Left colon (tissue), 2 donors: ENCODE data around the gene SEC14L1. TPM values are rescaled to one million over a fixed set of nuclear protein-coding genes. Genes with fewer than 3 reads are reported as not detected.
"Not testable (repeated sequence)": the region's sequence is repeated elsewhere in the genome, so short reads cannot be mapped to it uniquely, and the experiment has no call there.

Source experiments
- ATAC-seq: fragments of 200-7000 bp; cut with Tn5 transposase; one replicate; pipeline ENCODE4 v1.9.1; 2020; ENCODE audit warnings: mild to moderate bottlenecking, moderate library complexity
- DNase-seq, 2 donors: peaks; one replicate each; pipeline ENCODE4 v3.0.0-alpha.2; 2020
- intact Hi-C, 2 donors: fragments of 100-400 bp; cut with DNase I in 1 of 2; cut with micrococcal nuclease in 1 of 2; formaldehyde crosslinking; loops; one replicate each; pipeline versions ENCODE4 v1.11.2 to v1.14.0; 2022; cut with DNase I, micrococcal nuclease
- total RNA-seq, 2 donors: library from RNA; stranded (reverse); fragmentation: NEBNext Ultra II Directional; extraction: Animal tissue kit (Norgen Biotek cat#: 25700); gene quantifications; one replicate each; pipeline ENCODE4 v1.2.1, GENCODE V29; 2021
- donor health status: DM: no; HTN: no; CAD: no.
- donor health status: DM: yes; HTN: yes; CAD: no.

SEC14L1 gene
- total RNA-seq, 2 donors from 2014 or later, result 30.4 to 48.2 TPM

DNA sequence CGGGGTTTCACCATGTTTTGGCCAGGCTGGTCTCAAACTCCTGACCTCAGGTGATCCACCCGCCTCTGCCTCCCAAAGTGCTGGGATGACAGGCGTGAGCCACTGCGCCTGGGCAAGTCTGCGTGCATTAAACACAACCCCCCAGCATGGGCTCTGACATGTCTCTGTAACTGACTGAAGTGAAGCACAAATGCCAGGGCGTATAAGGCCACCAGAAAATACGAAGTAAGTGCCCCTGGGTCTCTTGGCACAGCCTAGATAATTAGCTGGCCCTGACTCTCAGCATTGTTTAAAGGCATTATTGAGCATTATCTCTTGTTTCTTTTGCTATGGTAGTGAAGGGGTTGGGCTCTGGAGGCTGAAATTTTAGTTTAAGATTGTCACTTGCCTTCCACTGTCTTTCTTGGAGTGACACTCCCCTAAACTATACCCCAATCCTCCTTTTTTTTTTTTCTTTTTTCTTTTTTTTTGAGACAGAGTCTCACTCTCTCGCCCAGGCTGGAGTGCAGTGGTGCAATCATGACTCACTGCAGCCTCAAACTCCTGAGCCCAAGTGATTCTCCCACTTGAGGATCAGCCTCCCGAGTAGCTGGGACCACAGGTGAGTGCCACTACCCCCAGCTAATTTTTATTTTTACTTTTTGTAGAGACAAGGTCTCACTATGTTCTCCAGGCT, 8.2 kb upstream of the SEC14L1 start:
- DNase-seq (no peak), ATAC-seq (no peak)
- intact Hi-C loops, result no loop called here

GRCh38 chr17:77133087-77133638, 7.6 kb upstream of the SEC14L1 start:
- ATAC-seq (no peak), DNase-seq (no peak)
- intact Hi-C loops, result no loop called here

DNA sequence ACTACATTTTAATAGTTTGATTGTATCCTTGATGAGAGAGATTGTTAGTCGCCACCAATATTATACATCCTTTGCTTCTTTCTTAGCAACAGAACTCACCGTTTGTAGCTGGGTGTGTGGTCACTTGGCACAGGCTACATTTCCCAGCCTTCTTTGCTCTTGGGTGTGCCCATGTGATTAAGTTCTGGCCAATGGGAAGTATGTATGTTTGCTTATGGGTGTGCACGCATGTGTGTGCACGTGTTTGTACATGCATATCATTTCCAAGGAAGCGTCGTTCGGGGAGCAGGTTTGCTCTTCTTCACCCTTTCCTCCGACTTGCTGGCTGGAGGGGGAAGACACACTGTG, 4.4 kb upstream of the SEC14L1 start:
- intact Hi-C loops, result no loop called here
- ATAC-seq (no peak), DNase-seq (no peak)

GRCh38 chr17:77137111-77137510, 3.7 kb upstream of the SEC14L1 start:
- DNase-seq, result no peak
- intact Hi-C loops, result no loop called here
- no peak for ATAC-seq

DNA sequence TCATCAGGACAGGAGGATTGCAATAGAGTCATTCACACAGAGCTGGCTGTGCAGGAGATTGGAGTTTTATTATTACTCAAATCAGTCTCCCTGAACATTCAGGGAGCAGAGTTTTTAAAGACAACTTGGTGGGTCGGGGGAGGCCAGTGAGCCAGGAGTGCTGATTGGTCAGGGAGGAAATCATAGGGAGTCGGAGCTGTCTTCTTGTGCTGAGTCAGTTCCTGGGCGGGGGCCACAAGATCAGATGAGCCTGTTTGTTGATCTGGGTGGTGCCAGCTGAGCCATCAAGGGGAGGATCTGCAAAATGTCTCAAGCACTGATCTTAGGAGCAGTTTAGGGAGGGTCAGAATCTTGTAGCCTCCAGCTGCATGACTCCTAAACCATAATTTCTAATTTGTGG, 2.9 kb upstream of the SEC14L1 start:
- peak; percentile 39 to 56 for DNase-seq
- intact Hi-C loops, ATAC-seq: not testable (repeated sequence)

- ATAC-seq, result peak; percentile 94
- intact Hi-C loops, result loop anchor here in 1 of 2 donors (10.0 kb wide), 1 partner anchor 46 kb away; no protein-coding TSS in a partner anchor
Measured at GRCh38 chr17:77140166-77140877, 447 bp upstream of the SEC14L1 start.

DNA sequence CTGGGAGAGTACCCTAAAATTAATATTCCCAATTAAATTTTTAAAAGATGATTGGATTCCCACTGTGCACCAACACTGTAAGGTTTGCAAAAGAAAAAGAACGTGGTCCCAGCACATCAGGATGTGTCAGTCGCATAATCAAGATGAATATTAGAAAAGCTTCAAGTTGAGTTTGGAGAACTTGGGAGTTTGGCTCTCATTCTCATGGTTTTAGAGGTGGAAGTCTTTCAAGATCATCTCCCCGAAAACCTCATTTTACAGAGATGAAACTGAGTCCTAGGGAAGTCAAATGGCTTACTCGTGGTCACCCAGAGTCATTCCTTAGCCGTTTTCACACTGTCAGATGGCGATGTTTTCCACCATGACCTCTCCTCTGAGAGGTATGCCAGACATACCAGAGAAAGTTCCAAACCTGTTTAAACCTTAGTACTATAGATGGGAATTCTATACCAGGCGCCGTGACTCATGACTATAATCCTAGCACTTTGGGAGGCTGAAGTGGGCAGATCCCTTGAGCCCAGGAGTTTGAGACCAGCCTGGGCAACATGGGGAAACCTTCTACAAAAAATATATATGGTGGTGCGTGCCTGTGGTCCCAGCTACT, 1.2 kb downstream of the SEC14L1 start:
- DNase-seq (no peak), ATAC-seq (no peak)
- intact Hi-C loops, result loop anchor here in 1 of 2 donors (10.0 kb wide), 1 partner anchor 47 kb away; no protein-coding TSS in a partner anchor

More at GRCh38 chr17:77140166-77140877, 447 bp upstream of the SEC14L1 start:
- DNase-seq, result peak; percentile 98 to 99

- ATAC-seq (no peak), DNase-seq (no peak)
- intact Hi-C loops, result loop anchor here in 1 of 2 donors (10.0 kb wide), 1 partner anchor 48 kb away; no protein-coding TSS in a partner anchor
Measured at GRCh38 chr17:77142689-77143088, 1.9 kb downstream of the SEC14L1 start.

GRCh38 chr17:77143306-77143705, 2.5 kb downstream of the SEC14L1 start:
- intact Hi-C loops, result loop anchor here in 1 of 2 donors (10.0 kb wide), 1 partner anchor 49 kb away; no protein-coding TSS in a partner anchor
- DNase-seq (no peak), ATAC-seq (no peak)

DNA sequence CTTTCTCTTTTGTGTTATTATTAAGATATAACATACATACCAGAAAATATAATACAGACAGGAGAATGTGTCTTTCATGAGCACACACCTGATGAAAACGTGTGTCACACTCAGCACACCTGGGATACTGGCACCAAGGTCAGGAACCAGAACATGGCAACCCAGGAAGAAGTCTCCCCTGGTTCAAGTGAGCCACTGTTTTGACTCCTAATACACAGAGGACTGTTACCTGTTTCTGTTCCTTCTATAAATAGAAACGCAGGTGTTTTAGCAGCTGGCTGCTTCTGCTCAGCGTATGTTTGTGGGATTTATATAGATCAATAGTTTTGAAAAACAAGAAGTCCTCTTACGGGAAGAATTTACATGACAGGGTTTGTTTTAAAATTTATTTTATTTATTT, 3.5 kb downstream of the SEC14L1 start:
- DNase-seq (no peak), ATAC-seq (no peak)
- intact Hi-C loops, result loop anchor here in 1 of 2 donors (10.0 kb wide), 1 partner anchor 49 kb away; no protein-coding TSS in a partner anchor

GRCh38 chr17:77145224-77145611, 4.4 kb downstream of the SEC14L1 start:
- ATAC-seq (no peak), DNase-seq (no peak)
- intact Hi-C loops, result loop anchor here in 1 of 2 donors (10.0 kb wide), 1 partner anchor 50 kb away; no protein-coding TSS in a partner anchor

DNA sequence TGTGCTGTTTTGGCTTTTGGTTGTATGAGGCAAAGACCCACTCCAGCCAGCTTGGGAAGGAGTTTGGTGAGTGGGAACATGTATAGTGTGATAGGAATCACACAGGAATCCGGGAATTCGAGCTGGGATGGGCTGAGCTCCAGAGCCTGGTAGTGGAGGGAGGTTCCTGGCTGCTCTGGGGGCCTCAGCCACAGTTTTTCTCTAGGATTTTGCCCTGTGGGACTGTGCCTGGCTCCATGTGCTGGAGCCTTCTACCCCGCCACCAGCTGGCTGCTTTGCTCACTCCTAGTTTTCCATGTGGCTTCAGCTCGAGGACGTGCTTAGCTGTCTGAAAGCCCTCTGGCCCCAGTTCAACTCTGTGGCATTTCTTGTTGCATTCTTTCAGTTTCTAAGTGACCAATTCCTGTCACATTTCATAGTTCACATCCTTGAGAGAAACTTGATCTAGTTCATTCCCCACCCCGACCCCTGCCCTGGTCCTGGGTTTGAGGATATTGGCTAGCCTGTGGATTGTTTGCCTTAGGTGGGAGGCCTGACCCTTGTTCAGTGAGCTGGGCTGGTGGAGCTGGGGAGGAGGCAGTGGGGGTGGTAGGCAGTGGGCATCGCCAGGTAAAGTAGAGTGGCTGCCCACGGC, 5.0 kb downstream of the SEC14L1 start:
- ATAC-seq (peak; percentile 36), DNase-seq (peak; percentile 62 to 67)
- intact Hi-C loops, result loop anchor here in 1 of 2 donors (10.0 kb wide), 1 partner anchor 51 kb away; no protein-coding TSS in a partner anchor

DNA sequence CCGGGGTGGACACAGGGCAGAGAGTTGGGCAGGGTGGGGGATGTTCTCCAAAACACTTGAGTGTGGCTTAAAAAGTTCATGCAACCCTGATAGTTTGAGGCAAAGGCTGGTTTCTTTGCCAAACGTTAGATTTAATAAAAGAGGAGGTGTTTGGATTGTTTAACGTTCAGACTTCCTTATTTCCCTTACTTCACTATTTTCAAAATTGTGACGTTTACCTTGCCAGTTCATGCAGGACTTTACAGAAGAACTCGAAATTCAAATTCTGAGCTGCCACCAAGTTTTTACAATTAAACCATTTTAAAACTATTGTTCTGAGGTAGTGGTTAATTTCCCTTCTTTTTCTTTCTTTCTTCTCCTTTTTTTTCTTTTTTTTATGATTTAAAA, 5.5 kb downstream of the SEC14L1 start:
- ATAC-seq (peak; percentile 17), DNase-seq (no peak)
- intact Hi-C loops, result loop anchor here in 1 of 2 donors (10.0 kb wide), 1 partner anchor 51 kb away; no protein-coding TSS in a partner anchor

DNA sequence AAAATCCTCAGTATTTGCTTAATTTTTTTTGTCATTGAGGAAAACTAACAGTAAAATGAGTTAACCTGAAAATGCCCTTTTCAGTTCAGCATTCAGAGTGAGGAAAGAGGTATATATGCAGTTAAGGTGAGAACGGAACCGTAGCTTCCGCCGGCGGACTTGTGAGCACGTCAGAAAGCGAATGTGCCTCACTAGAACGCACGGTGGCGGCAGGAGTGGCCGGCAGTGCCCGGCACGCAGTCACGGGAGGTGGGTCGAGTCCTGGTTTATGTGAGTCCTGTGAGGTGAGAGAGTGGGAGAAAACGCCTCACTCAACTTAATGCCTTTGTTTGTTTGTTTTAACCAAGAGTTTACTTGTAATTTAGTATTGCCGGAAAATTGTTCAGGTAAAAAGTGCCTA, 6.1 kb downstream of the SEC14L1 start:
- DNase-seq (peak; percentile 50 to 76), ATAC-seq (peak; percentile 93)
- intact Hi-C loops, result loop anchor here in 1 of 2 donors (10.0 kb wide), 1 partner anchor 52 kb away; no protein-coding TSS in a partner anchor

DNA sequence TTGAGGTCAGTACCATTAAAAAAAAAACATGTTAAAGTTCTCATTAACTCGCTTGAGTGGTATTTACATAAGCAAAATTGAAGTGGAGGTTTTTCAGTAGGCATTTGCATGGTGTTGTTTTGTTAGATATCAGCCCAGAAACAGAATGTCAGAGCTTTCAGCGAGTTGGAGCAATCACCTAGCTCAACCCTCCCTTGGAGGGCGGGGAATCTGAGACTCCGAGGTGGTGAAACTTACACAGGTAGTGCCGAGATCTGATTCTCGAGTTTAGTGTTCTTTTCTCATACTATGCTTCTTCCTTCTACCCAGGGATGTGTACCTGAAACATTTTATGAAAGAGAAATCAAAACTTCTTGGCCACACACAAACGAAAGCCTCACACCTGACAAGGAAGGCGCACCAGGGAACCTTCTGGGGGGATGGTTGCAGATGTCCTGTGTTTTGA, 6.6 kb downstream of the SEC14L1 start:
- no peak for DNase-seq
- intact Hi-C loops, result loop anchor here in 1 of 2 donors (10.0 kb wide), 1 partner anchor 53 kb away; no protein-coding TSS in a partner anchor
- ATAC-seq, result peak; percentile 41

- intact Hi-C loops, result loop anchor here in 1 of 2 donors (10.0 kb wide), 1 partner anchor 54 kb away; no protein-coding TSS in a partner anchor
- ATAC-seq (no peak), DNase-seq (no peak)
Measured at GRCh38 chr17:77148077-77148939, 7.5 kb downstream of the SEC14L1 start.

- DNase-seq, result no peak
- intact Hi-C loops, result loop anchor here in 1 of 2 donors (10.0 kb wide), 1 partner anchor 54 kb away; no protein-coding TSS in a partner anchor
- ATAC-seq, result no peak
Measured at GRCh38 chr17:77148940-77149510, 8.3 kb downstream of the SEC14L1 start.
